GM12801 (cell line): ENCODE data around the gene RHEB.

Source experiments
- CTCF ChIP-seq: IDR thresholded peaks from one replicate; pipeline ENCODE4 v1.5.1; 2011; ENCODE audit warnings: control low read depth; ENCODE audit not compliant: insufficient read length; ENCODE audit errors: extremely low read depth

The RHEB gene

GRCh38 chr7:151416941-151417315 lies 102.8 kb downstream of the RHEB start:
- no peak for TF ChIP-seq CTCF

GRCh38 chr7:151416112-151416940 lies 103.4 kb downstream of the RHEB start:
- TF ChIP-seq CTCF = no peak
